Measurements from ENCODE around the gene KBTBD4. TPM values are rescaled to one million over a fixed set of nuclear protein-coding genes. Genes with fewer than 3 reads are reported as not detected.

KBTBD4 gene
- total and polyA plus RNA-seq, 2 of the 8 experiments (the other 6 are each of a cell fraction or from before 2014, with no cell fraction given) = 12.0 to 19.5 TPM

- TF ChIP-seq, protein P1, sequence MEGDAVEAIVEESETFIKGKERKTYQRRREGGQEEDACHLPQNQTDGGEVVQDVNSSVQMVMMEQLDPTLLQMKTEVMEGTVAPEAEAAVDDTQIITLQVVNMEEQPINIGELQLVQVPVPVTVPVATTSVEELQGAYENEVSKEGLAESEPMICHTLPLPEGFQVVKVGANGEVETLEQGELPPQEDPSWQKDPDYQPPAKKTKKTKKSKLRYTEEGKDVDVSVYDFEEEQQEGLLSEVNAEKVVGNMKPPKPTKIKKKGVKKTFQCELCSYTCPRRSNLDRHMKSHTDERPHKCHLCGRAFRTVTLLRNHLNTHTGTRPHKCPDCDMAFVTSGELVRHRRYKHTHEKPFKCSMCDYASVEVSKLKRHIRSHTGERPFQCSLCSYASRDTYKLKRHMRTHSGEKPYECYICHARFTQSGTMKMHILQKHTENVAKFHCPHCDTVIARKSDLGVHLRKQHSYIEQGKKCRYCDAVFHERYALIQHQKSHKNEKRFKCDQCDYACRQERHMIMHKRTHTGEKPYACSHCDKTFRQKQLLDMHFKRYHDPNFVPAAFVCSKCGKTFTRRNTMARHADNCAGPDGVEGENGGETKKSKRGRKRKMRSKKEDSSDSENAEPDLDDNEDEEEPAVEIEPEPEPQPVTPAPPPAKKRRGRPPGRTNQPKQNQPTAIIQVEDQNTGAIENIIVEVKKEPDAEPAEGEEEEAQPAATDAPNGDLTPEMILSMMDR (IDR thresholded peaks at IDR 0.05; ENCODE audit: control extremely low read depth in 1 of 3, insufficient read depth in 1 of 3, low read depth in 1 of 3, low read length in 3 of 3) = no peak
- TF ChIP-seq KDM4A (IDR thresholded peaks at IDR 0.05; ENCODE audit: low read depth, low read length, severe bottlenecking) (peak; percentile 67), JUND (IDR thresholded peaks at IDR 0.05; ENCODE audit: low read length) (no peak), ASH2L (IDR thresholded peaks at IDR 0.05; ENCODE audit: low read length) (peak; percentile 100), ATF2 (IDR thresholded peaks at IDR 0.05; ENCODE audit: low read length) (no peak), CEBPB (IDR thresholded peaks at IDR 0.05; ENCODE audit: low read depth, low read length) (no peak), BCL11A (IDR thresholded peaks at IDR 0.05; ENCODE audit: low read depth in 2 of 2, low read length in 2 of 2) (no peak), JUN (IDR thresholded peaks at IDR 0.05; ENCODE audit: low read depth, low read length) (0 out of 2 replicates have a peak, but pooled peaks have one; percentile 29), POU5F1 (IDR thresholded peaks at IDR 0.05; ENCODE audit: low read depth, low read length) (no peak)
Observed at GRCh38 chr11:47578524-47579494, at the start of gene KBTBD4, which contains the start of gene NDUFS3 (continued).
